Measurements from ENCODE around the gene UBP1. TPM values are rescaled to one million over a fixed set of nuclear protein-coding genes. Genes with fewer than 3 reads are reported as not detected.

Gene UBP1
- total and polyA plus RNA-seq, 9 of the 15 experiments (the other 6 are each of a cell fraction or from before 2014, with no cell fraction given) = 13.6 to 143 (median 79.6) TPM

GRCh38 chr3:33439546-33440327, 468 bp downstream of the UBP1 start (continued):
- TF ChIP-seq SIN3B (IDR thresholded peaks at IDR 0.05; ENCODE audit: low read depth) (peak; percentile 73), NCOA4 (IDR thresholded peaks at IDR 0.05; ENCODE audit: partially characterized antibody) (no peak), MECOM (CRISPR knock-in tag; IDR thresholded peaks at IDR 0.05) (no peak), CCAR2 (IDR thresholded peaks at IDR 0.05; ENCODE audit: low read depth, low read length) (no peak), ZNF316 (IDR thresholded peaks at IDR 0.05) (no peak), NFATC3 (IDR thresholded peaks at IDR 0.05) (no peak), ZNF311 (CRISPR knock-in tag; IDR thresholded peaks at IDR 0.05) (no peak), ZNF586 (CRISPR knock-in tag; conservative IDR thresholded peaks at IDR 0.05) (no peak), RFX5 (IDR thresholded peaks at IDR 0.05; ENCODE audit: low read depth, low read length) (no peak), NRF1 (conservative IDR thresholded peaks at IDR 0.05 in 1 of 2, IDR thresholded peaks at IDR 0.05 in 1 of 2) (peak; percentile 80 to 83), DNMT1 (IDR thresholded peaks at IDR 0.05) (no peak), MYC (IDR thresholded peaks at IDR 0.05; ENCODE audit: low read depth, low read length) (no peak; the same call in 1 of the 2 replicates), MYC (CRISPR knock-in tag; IDR thresholded peaks at IDR 0.05; ENCODE audit: borderline replicate concordance, low read depth) (no peak), ZKSCAN3 (CRISPR knock-in tag; IDR thresholded peaks at IDR 0.05) (no peak), RBM17 (IDR thresholded peaks at IDR 0.05; ENCODE audit: borderline replicate concordance, low read depth, low read length) (no peak)
- TF ChIP-seq, protein P1, sequence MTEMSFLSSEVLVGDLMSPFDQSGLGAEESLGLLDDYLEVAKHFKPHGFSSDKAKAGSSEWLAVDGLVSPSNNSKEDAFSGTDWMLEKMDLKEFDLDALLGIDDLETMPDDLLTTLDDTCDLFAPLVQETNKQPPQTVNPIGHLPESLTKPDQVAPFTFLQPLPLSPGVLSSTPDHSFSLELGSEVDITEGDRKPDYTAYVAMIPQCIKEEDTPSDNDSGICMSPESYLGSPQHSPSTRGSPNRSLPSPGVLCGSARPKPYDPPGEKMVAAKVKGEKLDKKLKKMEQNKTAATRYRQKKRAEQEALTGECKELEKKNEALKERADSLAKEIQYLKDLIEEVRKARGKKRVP (CRISPR knock-in tag; IDR thresholded peaks at IDR 0.05) = 0 out of 2 replicates have a peak, but pooled peaks have one; percentile 6
- TF ChIP-seq, protein P2, sequence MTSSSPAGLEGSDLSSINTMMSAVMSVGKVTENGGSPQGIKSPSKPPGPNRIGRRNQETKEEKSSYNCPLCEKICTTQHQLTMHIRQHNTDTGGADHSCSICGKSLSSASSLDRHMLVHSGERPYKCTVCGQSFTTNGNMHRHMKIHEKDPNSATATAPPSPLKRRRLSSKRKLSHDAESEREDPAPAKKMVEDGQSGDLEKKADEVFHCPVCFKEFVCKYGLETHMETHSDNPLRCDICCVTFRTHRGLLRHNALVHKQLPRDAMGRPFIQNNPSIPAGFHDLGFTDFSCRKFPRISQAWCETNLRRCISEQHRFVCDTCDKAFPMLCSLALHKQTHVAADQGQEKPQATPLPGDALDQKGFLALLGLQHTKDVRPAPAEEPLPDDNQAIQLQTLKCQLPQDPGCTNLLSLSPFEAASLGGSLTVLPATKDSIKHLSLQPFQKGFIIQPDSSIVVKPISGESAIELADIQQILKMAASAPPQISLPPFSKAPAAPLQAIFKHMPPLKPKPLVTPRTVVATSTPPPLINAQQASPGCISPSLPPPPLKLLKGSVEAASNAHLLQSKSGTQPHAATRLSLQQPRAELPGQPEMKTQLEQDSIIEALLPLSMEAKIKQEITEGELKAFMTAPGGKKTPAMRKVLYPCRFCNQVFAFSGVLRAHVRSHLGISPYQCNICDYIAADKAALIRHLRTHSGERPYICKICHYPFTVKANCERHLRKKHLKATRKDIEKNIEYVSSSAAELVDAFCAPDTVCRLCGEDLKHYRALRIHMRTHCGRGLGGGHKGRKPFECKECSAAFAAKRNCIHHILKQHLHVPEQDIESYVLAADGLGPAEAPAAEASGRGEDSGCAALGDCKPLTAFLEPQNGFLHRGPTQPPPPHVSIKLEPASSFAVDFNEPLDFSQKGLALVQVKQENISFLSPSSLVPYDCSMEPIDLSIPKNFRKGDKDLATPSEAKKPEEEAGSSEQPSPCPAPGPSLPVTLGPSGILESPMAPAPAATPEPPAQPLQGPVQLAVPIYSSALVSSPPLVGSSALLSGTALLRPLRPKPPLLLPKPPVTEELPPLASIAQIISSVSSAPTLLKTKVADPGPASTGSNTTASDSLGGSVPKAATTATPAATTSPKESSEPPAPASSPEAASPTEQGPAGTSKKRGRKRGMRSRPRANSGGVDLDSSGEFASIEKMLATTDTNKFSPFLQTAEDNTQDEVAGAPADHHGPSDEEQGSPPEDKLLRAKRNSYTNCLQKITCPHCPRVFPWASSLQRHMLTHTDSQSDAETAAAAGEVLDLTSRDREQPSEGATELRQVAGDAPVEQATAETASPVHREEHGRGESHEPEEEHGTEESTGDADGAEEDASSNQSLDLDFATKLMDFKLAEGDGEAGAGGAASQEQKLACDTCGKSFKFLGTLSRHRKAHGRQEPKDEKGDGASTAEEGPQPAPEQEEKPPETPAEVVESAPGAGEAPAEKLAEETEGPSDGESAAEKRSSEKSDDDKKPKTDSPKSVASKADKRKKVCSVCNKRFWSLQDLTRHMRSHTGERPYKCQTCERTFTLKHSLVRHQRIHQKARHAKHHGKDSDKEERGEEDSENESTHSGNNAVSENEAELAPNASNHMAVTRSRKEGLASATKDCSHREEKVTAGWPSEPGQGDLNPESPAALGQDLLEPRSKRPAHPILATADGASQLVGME (CRISPR knock-in tag; IDR thresholded peaks at IDR 0.05) = no peak
